Measurements from ENCODE around the gene CORIN.
"Not testable (repeated sequence)": the region's sequence is repeated elsewhere in the genome, so short reads cannot be mapped to it uniquely, and the experiment has no call there.

- TF ChIP-seq CTCF (conservative IDR thresholded peaks at IDR 0.05; ENCODE audit: low read depth in 2 of 2); POLR2AphosphoS5 (IDR thresholded peaks at IDR 0.05; ENCODE audit: low read depth); EZH2 (IDR thresholded peaks at IDR 0.05; ENCODE audit: low read depth, unreplicated experiment); CREB1 (CRISPR knock-in tag; IDR thresholded peaks at IDR 0.05; ENCODE audit: low read depth); EZH2phosphoT487 (IDR thresholded peaks at IDR 0.05; ENCODE audit: unreplicated experiment); REST (IDR thresholded peaks at IDR 0.05; ENCODE audit: unreplicated experiment); STAT1 (IDR thresholded peaks at IDR 0.05; ENCODE audit: unreplicated experiment); JUNB (IDR thresholded peaks at IDR 0.05; ENCODE audit: unreplicated experiment); NANOG (IDR thresholded peaks at IDR 0.05; ENCODE audit: borderline replicate concordance); ZNF114 (CRISPR knock-in tag; IDR thresholded peaks at IDR 0.05); ETS1 (IDR thresholded peaks at IDR 0.05); ZNF462 (CRISPR knock-in tag; IDR thresholded peaks at IDR 0.05): not testable (repeated sequence)
These were observed 281.9 kb downstream of the CORIN start for GRCh38 chr4:47555920-47556319.

All from GM23338 (cell line).